ENCODE measurements around the gene TACO1. TPM values are rescaled to one million over a fixed set of nuclear protein-coding genes. Genes with fewer than 3 reads are reported as not detected.

The TACO1 gene
- total RNA-seq, 1 donor from 2014 or later: 6.2 TPM

DNA sequence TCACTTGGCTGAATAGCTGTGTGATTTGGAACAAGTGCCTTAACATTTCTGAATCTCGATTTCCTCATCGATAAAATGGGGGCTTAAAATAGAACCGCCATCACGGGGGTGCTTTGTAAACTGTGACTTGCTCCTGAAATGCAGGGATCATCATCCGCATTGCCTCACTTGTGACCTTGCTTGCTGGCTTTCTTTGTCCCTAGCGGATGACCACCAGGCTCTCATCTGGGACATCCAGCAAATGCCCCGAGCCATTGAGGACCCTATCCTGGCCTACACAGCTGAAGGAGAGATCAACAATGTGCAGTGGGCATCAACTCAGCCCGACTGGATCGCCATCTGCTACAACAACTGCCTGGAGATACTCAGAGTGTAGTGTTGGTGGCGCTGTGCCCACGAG is 11.9 kb upstream of the TACO1 start:
- no peaks in the 10 kb centered on the region for H3K27me3 ChIP-seq
- no peaks in the 10 kb centered on the region for H3K9me3 ChIP-seq
- intact Hi-C loops (cut with DNase I): no loop called here
- no peak for DNase-seq (ENCODE audit: low spot score in 2 of 2)
- no peak overlapping the region for H3K4me3 ChIP-seq
- H3K36me3 ChIP-seq: peaks cover 61 to 83% of the 10 kb centered on the region in 2 donors
- no peak overlapping the region for H3K27ac ChIP-seq
- TF ChIP-seq, protein P1, sequence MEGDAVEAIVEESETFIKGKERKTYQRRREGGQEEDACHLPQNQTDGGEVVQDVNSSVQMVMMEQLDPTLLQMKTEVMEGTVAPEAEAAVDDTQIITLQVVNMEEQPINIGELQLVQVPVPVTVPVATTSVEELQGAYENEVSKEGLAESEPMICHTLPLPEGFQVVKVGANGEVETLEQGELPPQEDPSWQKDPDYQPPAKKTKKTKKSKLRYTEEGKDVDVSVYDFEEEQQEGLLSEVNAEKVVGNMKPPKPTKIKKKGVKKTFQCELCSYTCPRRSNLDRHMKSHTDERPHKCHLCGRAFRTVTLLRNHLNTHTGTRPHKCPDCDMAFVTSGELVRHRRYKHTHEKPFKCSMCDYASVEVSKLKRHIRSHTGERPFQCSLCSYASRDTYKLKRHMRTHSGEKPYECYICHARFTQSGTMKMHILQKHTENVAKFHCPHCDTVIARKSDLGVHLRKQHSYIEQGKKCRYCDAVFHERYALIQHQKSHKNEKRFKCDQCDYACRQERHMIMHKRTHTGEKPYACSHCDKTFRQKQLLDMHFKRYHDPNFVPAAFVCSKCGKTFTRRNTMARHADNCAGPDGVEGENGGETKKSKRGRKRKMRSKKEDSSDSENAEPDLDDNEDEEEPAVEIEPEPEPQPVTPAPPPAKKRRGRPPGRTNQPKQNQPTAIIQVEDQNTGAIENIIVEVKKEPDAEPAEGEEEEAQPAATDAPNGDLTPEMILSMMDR (IDR thresholded peaks at IDR 0.05): no peak
- no peaks in the 10 kb centered on the region for H3K4me1 ChIP-seq

DNA sequence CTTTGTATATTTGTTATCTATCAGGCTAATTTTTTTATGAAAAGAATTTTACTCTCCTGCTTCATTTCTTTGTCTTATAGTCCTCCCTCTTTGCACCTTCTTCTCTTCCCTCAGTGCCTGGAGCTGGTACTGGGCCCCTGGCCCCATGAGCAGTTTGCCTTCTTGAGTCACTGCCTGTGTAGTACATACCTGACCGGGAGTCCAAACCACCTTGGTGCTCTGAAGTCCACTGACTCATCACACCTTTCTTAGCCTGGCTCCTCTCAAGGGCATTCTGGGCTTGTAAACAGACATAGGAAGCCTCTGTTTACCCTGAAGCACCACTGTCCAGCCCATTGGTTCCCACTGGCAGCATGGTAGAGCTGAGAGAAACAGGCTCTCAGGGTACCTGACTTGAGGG is 11.0 kb upstream of the TACO1 start:
- Histone ChIP-seq H3K4me3 (no peak overlapping the region), H3K9me3 (no peaks in the 10 kb centered on the region), H3K27ac (no peak overlapping the region), H3K27me3 (no peaks in the 10 kb centered on the region), H3K36me3 (peaks cover 56 to 75% of the 10 kb centered on the region in 2 donors), H3K4me1 (no peaks in the 10 kb centered on the region)
- intact Hi-C loops (cut with DNase I): no loop called here
- TF ChIP-seq, protein P1 (IDR thresholded peaks at IDR 0.05): no peak
- DNase-seq (ENCODE audit: low spot score in 2 of 2): no peak

DNA sequence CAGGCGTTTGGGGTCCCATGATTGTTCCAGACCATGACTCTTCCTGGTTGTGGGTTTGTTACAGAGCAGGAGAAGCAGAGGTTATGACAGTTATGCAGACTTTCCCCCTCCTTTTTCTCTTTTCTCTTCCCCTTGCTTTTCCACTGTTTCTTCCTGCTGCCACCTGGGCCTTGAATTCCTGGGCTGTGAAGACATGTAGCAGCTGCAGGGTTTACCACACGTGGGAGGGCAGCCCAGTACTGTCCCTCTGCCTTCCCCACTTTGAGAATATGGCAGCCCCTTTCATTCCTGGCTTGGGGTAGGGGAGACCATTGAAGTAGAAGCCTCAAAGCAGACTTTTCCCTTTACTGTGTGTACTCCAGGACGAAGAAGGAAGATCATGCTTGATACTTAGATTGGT is 7.9 kb upstream of the TACO1 start:
- peaks cover 36 to 44% of the 10 kb centered on the region in 2 donors for H3K36me3 ChIP-seq
- DNase-seq (ENCODE audit: low spot score in 2 of 2): no peak
- no peaks in the 10 kb centered on the region for H3K9me3 ChIP-seq
- intact Hi-C loops (cut with DNase I): no loop called here
- no peaks in the 10 kb centered on the region for H3K27me3 ChIP-seq
- no peaks in the 10 kb centered on the region for H3K4me1 ChIP-seq
- H3K4me3 ChIP-seq: no peak overlapping the region
- H3K27ac ChIP-seq: no peak overlapping the region
- TF ChIP-seq, protein P1 (IDR thresholded peaks at IDR 0.05): no peak

DNA sequence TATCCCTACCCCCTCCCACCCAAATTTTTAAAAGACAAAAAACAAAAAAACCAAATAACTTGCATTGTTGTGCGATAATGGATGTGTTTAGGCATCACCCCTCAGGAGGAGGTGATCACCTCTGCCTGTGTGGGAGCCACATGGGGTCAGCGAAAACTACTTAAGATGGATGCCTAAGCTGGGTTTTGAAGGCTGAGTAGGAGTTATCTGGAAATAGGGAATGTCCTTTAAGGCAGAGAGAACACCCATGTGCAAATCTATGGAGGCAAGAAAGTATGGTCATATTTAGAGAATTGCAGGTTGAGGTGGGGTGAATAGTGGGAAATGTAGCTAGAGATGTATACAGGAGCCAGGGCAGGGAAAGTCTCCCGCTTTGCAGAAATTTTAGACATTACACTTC is 5.6 kb upstream of the TACO1 start:
- TF ChIP-seq, protein P1 (IDR thresholded peaks at IDR 0.05): no peak
- H3K4me3 ChIP-seq: no peak overlapping the region
- intact Hi-C loops (cut with DNase I): no loop called here
- no peaks in the 10 kb centered on the region for H3K27me3 ChIP-seq
- no peaks in the 10 kb centered on the region for H3K9me3 ChIP-seq
- no peak overlapping the region for H3K27ac ChIP-seq
- H3K4me1 ChIP-seq: peaks cover 1 to 4% of the 10 kb centered on the region in 2 donors
- H3K36me3 ChIP-seq: peaks cover 16 to 24% of the 10 kb centered on the region in 2 donors
- no peak for DNase-seq (ENCODE audit: low spot score in 2 of 2)

DNA sequence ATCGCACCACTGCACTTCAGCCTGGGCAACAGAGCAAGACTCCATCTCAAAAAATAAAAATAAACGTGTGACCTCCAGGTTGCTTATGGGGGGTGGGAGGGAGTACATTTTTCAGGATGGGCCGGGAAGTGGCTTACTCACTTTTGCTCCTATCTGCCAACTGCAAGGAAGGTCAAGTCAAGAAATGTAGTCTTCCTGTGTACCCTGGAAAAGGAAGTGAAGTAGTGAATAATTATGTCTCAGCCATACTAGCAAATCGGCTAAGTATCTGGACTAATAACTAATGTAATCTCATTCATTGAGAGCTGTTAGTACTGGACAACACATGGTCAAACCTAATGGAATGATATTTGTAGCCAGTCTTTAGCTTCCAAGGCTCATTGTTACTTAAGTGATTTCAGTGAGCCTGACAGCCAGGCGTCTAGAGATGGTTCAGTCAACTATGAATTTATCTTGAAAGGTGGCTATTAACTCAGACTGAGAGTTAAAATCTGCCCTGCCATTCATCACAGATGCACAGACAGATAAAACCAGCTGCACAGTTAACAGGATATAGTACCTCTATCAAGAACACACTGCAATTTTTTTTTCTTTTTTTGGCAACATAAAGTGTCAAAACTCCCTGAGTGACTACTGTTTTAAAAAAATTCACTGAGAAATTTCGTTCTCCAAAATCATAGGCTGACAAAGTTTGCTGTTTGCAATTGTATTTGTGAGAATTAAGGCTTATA is 3.7 kb upstream of the TACO1 start:
- no peaks in the 10 kb centered on the region for H3K27me3 ChIP-seq

More for the DNA sequence above, 3.7 kb upstream of the TACO1 start:
- intact Hi-C loops (cut with DNase I): no loop called here
- Histone ChIP-seq H3K27ac (no peak overlapping the region), H3K4me1 (peaks cover 3 to 9% of the 10 kb centered on the region in 2 donors), H3K9me3 (no peaks in the 10 kb centered on the region), H3K36me3 (peaks cover 0 to 5% of the 10 kb centered on the region in 2 donors), H3K4me3 (no peak overlapping the region)
- no peak for DNase-seq (ENCODE audit: low spot score in 2 of 2)
- TF ChIP-seq, protein P1 (IDR thresholded peaks at IDR 0.05): no peak
